Measurements from ENCODE around the gene SASS6. TPM values are rescaled to one million over a fixed set of nuclear protein-coding genes. Genes with fewer than 3 reads are reported as not detected.

The SASS6 gene
- total RNA-seq, 2 experiments from 2014 or later: 12.1 to 18.7 TPM

DNA sequence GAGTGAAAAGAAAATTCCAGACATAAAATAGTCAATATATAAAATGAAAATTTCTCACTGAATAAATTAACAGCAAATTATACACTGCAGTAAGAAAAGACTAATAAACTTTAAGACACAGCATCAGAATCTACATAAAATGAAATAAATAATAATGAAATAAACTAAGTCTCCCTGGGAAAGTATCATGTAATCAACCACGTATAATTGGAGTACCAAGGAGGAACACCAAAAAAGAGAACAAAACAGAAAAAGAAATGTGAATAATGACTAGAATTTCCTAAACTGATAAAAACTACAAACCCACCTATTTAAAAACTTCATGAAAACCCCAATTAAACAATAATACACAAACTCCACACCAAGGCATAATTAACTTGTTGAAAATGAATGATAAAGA is 43.6 kb downstream of the SASS6 start:
- intact Hi-C loops (cut with micrococcal nuclease; ENCODE audit: unreplicated experiment): no loop called here
- Histone ChIP-seq H3K36me3 (ENCODE audit: insufficient read depth, low read length) (peaks cover 72% of the 10 kb centered on the region), H2AFZ (ENCODE audit: low read length) (no peak overlapping the region), H3K9me3 (ENCODE audit: low read length) (no peaks in the 10 kb centered on the region), H4K20me1 (ENCODE audit: insufficient read depth, low read length) (no peaks in the 10 kb centered on the region), H3K4me1 (ENCODE audit: insufficient read depth, low read length, poor library complexity, severe bottlenecking) (no peaks in the 10 kb centered on the region), H3K4me3 (ENCODE audit: low read depth, low read length, poor library complexity, severe bottlenecking) (no peak overlapping the region), H3K79me2 (ENCODE audit: insufficient read depth, low read depth, low read length) (no peaks in the 10 kb centered on the region), H3K27ac (ENCODE audit: low read depth, low read length, poor library complexity, severe bottlenecking) (no peak overlapping the region), H3K9me2 (ENCODE audit: insufficient read depth, low read length) (no peaks in the 10 kb centered on the region), H3K4me2 (ENCODE audit: low read length) (no peak overlapping the region)
- no peak for DNase-seq (ENCODE audit: low spot score)
- CTCF ChIA-PET (ENCODE audit: unreplicated experiment): no interaction called here
- TF ChIP-seq EZH2phosphoT487 (IDR thresholded peaks at IDR 0.05; ENCODE audit: borderline replicate concordance, low read depth, low read length): no peak
- TF ChIP-seq, protein P1, sequence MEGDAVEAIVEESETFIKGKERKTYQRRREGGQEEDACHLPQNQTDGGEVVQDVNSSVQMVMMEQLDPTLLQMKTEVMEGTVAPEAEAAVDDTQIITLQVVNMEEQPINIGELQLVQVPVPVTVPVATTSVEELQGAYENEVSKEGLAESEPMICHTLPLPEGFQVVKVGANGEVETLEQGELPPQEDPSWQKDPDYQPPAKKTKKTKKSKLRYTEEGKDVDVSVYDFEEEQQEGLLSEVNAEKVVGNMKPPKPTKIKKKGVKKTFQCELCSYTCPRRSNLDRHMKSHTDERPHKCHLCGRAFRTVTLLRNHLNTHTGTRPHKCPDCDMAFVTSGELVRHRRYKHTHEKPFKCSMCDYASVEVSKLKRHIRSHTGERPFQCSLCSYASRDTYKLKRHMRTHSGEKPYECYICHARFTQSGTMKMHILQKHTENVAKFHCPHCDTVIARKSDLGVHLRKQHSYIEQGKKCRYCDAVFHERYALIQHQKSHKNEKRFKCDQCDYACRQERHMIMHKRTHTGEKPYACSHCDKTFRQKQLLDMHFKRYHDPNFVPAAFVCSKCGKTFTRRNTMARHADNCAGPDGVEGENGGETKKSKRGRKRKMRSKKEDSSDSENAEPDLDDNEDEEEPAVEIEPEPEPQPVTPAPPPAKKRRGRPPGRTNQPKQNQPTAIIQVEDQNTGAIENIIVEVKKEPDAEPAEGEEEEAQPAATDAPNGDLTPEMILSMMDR (conservative IDR thresholded peaks at IDR 0.05; ENCODE audit: low read length): no peak
- POLR2A ChIA-PET: no interaction called here
- BruUV-seq (replicated peaks): no TSS peak

DNA sequence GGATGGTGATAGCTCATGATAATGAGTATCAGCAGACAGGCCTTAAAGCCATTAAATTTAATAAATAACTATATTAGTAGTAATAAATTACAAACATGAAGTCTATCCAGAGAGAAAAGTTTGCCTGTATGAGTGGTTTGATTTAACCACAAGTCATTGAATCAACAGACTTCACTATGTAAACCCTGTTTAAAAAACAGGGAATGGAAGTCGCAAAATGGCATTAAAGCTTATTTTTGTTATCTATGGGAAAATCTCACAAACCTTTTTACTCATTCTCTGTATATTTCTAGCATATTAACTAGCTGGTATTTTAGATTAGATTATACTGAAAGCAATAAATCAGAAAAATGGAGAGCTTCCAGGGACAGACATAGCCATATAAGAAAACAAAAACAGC is 45.3 kb downstream of the SASS6 start:
- Histone ChIP-seq H3K36me3 (ENCODE audit: insufficient read depth, low read length) (peaks cover 71% of the 10 kb centered on the region), H3K27ac (ENCODE audit: low read depth, low read length, poor library complexity, severe bottlenecking) (no peak overlapping the region), H3K4me1 (ENCODE audit: insufficient read depth, low read length, poor library complexity, severe bottlenecking) (no peaks in the 10 kb centered on the region), H3K4me3 (ENCODE audit: low read depth, low read length, poor library complexity, severe bottlenecking) (no peak overlapping the region), H3K79me2 (ENCODE audit: insufficient read depth, low read depth, low read length) (no peaks in the 10 kb centered on the region), H4K20me1 (ENCODE audit: insufficient read depth, low read length) (no peaks in the 10 kb centered on the region), H3K9me3 (ENCODE audit: low read length) (no peaks in the 10 kb centered on the region), H2AFZ (ENCODE audit: low read length) (no peak overlapping the region), H3K4me2 (ENCODE audit: low read length) (no peak overlapping the region), H3K9me2 (ENCODE audit: insufficient read depth, low read length) (no peaks in the 10 kb centered on the region)
- intact Hi-C loops (cut with micrococcal nuclease; ENCODE audit: unreplicated experiment): no loop called here
- BruUV-seq (replicated peaks): no TSS peak
- no peak for TF ChIP-seq EZH2phosphoT487 (IDR thresholded peaks at IDR 0.05; ENCODE audit: borderline replicate concordance, low read depth, low read length)
- TF ChIP-seq, protein P1 (conservative IDR thresholded peaks at IDR 0.05; ENCODE audit: low read length): no peak
- DNase-seq (ENCODE audit: low spot score): no peak
- CTCF ChIA-PET (ENCODE audit: unreplicated experiment): no interaction called here
- POLR2A ChIA-PET: interaction anchor here (0.7 to 1.2 kb wide), 7 partner anchors 12 to 371 kb away, joined by 3 to 7 read pairs (median 3); partner anchors contain the start of gene TRMT13

DNA sequence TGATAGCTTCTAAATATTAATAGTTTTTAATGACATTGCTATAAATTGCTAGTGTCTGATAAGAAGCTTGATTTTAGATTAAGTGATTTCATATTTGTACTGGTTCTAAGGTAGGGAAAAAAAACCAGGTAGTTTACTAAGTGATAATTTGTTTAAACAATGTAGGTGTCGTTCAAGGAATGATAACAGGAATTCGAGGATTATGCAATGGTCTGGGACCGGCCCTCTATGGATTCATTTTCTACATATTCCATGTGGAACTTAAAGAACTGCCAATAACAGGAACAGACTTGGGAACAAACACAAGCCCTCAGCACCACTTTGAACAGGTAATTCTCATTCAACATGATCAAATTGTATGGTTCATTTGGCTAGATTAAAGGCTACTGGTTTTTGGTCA is 52.4 kb downstream of the SASS6 start:
- no TSS peak for BruUV-seq (replicated peaks)
- Histone ChIP-seq H3K9me3 (ENCODE audit: low read length) (no peaks in the 10 kb centered on the region), H3K4me1 (ENCODE audit: insufficient read depth, low read length, poor library complexity, severe bottlenecking) (no peaks in the 10 kb centered on the region), H3K9me2 (ENCODE audit: insufficient read depth, low read length) (no peaks in the 10 kb centered on the region), H4K20me1 (ENCODE audit: insufficient read depth, low read length) (no peaks in the 10 kb centered on the region), H3K79me2 (ENCODE audit: insufficient read depth, low read depth, low read length) (no peaks in the 10 kb centered on the region), H3K4me3 (ENCODE audit: low read depth, low read length, poor library complexity, severe bottlenecking) (no peak overlapping the region), H3K36me3 (ENCODE audit: insufficient read depth, low read length) (peaks cover 96% of the 10 kb centered on the region), H3K4me2 (ENCODE audit: low read length) (no peak overlapping the region), H3K27ac (ENCODE audit: low read depth, low read length, poor library complexity, severe bottlenecking) (no peak overlapping the region), H2AFZ (ENCODE audit: low read length) (no peak overlapping the region)
- DNase-seq (ENCODE audit: low spot score): no peak
- intact Hi-C loops (cut with micrococcal nuclease; ENCODE audit: unreplicated experiment): no loop called here
- CTCF ChIA-PET (ENCODE audit: unreplicated experiment): no interaction called here
- POLR2A ChIA-PET: interaction anchor here (0.6 to 1.4 kb wide), 4 partner anchors 15 to 83 kb away, joined by 3 to 4 read pairs (median 3); no protein-coding TSS in a partner anchor
- TF ChIP-seq, protein P1 (conservative IDR thresholded peaks at IDR 0.05; ENCODE audit: low read length): no peak
- no peak for TF ChIP-seq EZH2phosphoT487 (IDR thresholded peaks at IDR 0.05; ENCODE audit: borderline replicate concordance, low read depth, low read length)
